ACC112 (cell line): ENCODE data around the gene POLR2H.
A peak's percentile ranks its signal among the peaks of the same experiment; 100 is the strongest.

Source experiments
- H2AFZ ChIP-seq: fragments of 200-600 bp; sonication (generic); one replicate; pipeline ENCODE4 v1.6.0; 2017; ENCODE audit warnings: antibody characterized with exemption, low read length; ENCODE audit not compliant: unreplicated experiment
- H3K27ac ChIP-seq: fragments of 200-600 bp; sonication (generic); 2 replicates; pipeline ENCODE4 v1.5.1; 2014; ENCODE audit warnings: low read depth, mild to moderate bottlenecking, antibody characterized with exemption, low read length, moderate library complexity
- H3K27me3 ChIP-seq: fragments of 200-600 bp; sonication (generic); 2 replicates; pipeline ENCODE4 v1.6.1; 2014; ENCODE audit warnings: mild to moderate bottlenecking, antibody characterized with exemption, low read length, moderate library complexity, mixed read lengths; ENCODE audit not compliant: insufficient read depth
- H3K36me3 ChIP-seq: fragments of 200-600 bp; sonication (generic); 2 replicates; pipeline ENCODE4 v1.6.1; 2016; ENCODE audit warnings: mild to moderate bottlenecking, antibody characterized with exemption, low read length, moderate library complexity, mixed read lengths; ENCODE audit not compliant: insufficient read depth
- H3K4me1 ChIP-seq: fragments of 200-600 bp; sonication (generic); one replicate; pipeline ENCODE4 v1.6.1; 2016; ENCODE audit warnings: low read length, mixed read lengths; ENCODE audit not compliant: insufficient read depth, unreplicated experiment, control insufficient read depth
- H3K4me3 ChIP-seq: fragments of 200-600 bp; sonication (generic); 2 replicates; pipeline ENCODE4 v1.5.1; 2014; ENCODE audit warnings: mild to moderate bottlenecking, low read depth, low read length
- H3K79me2 ChIP-seq: fragments of 200-600 bp; sonication (generic); one replicate; pipeline ENCODE4 v1.6.0; 2016; ENCODE audit warnings: low read length; ENCODE audit not compliant: control insufficient read depth, unreplicated experiment, insufficient read depth

POLR2H gene

DNA sequence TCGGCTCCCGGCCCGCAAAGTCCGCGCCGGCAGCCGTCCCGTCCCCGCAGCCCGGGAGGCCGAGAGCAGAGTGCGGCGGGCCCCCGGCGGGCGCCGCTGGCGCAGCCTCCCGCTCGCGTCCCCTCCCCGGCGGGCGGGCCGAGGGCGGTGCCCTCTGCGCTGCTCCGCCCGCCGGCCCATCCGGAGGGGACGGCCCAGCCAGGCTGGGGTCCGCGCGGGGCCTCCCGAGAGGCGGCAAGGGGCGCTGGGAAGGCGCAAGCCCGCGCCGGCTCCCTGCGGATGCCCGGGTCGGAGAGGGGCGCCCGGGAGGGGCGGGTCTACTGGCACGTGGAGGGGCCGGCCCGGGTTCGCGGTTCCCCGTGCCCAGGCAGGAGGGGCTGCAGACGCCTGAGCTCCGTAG lies at the start of gene POLR2H, which contains the start of gene CLCN2:
Gene POLR2H, plus strand, starts transcription at position 179 of the 400 bp plus-strand sequence. CDS start 1,783 bp downstream, outside the sequence.
Gene CLCN2, minus strand, starts transcription at position 74 of the 400 bp plus-strand sequence. CDS start 126 bp downstream, outside the sequence.
- Histone ChIP-seq H2AFZ (peak within 1 kb of the TSS; percentile 69), H3K36me3 (peaks cover 12% of the 10 kb centered on the region), H3K4me3 (peak within 1 kb of the TSS; percentile 79), H3K27me3 (no peaks in the 10 kb centered on the region), H3K4me1 (peaks cover 25% of the 10 kb centered on the region), H3K79me2 (peaks cover 33% of the 10 kb centered on the region), H3K27ac (peak within 1 kb of the TSS; percentile 97)

- H2AFZ ChIP-seq: no peak within 1 kb of the TSS
- H3K4me1 ChIP-seq: peaks cover 31% of the 10 kb centered on the region
- H3K27ac ChIP-seq: peak within 1 kb of the TSS; percentile 91
- H3K27me3 ChIP-seq: no peaks in the 10 kb centered on the region
- peak within 1 kb of the TSS; percentile 99 for H3K4me3 ChIP-seq
- H3K36me3 ChIP-seq: peaks cover 10% of the 10 kb centered on the region; the same call in 1 of the 2 replicates
- peaks cover 43% of the 10 kb centered on the region for H3K79me2 ChIP-seq
These were observed 47.2 kb upstream of the POLR2H start, which contains the start of gene EIF4G1 for GRCh38 chr3:184314363-184314699. Gene EIF4G1 (plus strand): TSS chr3:184314606. CDS start chr3:184315797, 1,191 bp downstream.

- no peak overlapping the region for H2AFZ ChIP-seq
- H3K79me2 ChIP-seq: peaks cover 47% of the 10 kb centered on the region
- peaks cover 36% of the 10 kb centered on the region for H3K4me1 ChIP-seq
- H3K4me3 ChIP-seq: peak overlapping the region; percentile 99
- peak overlapping the region; percentile 91 for H3K27ac ChIP-seq
- no peaks in the 10 kb centered on the region for H3K27me3 ChIP-seq
- H3K36me3 ChIP-seq: peaks cover 10% of the 10 kb centered on the region; the same call in 1 of the 2 replicates
These were observed 46.6 kb upstream of the POLR2H start for GRCh38 chr3:184314700-184315542.

DNA sequence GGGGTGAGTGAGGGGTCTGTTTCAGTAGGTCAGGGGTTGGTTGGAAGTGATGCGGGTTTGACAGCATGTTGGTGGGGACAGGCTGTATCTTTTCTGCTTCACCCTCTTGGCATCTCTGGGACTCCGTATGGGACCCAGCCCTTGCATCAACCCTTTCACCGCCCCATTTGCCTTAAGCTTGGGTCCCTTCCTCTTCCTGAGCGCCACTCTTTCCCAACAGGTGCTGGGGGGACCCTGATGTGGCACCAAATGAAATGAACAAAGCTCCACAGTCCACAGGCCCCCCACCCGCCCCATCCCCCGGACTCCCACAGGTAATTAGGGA lies 46.0 kb upstream of the POLR2H start:
- H3K27me3 ChIP-seq: no peaks in the 10 kb centered on the region
- peak overlapping the region; percentile 99 for H3K4me3 ChIP-seq
- peaks cover 41% of the 10 kb centered on the region for H3K4me1 ChIP-seq
- peaks cover 13% of the 10 kb centered on the region; the same call in 1 of the 2 replicates for H3K36me3 ChIP-seq
- peaks cover 52% of the 10 kb centered on the region for H3K79me2 ChIP-seq
- no peak overlapping the region for H2AFZ ChIP-seq
- peak overlapping the region; percentile 91 for H3K27ac ChIP-seq

- Histone ChIP-seq H3K27me3 (no peaks in the 10 kb centered on the region), H3K4me1 (peaks cover 46% of the 10 kb centered on the region), H3K27ac (peak overlapping the region; percentile 91), H3K79me2 (peaks cover 58% of the 10 kb centered on the region), H2AFZ (no peak overlapping the region), H3K4me3 (peak overlapping the region; percentile 99), H3K36me3 (peaks cover 18% of the 10 kb centered on the region; the same call in 1 of the 2 replicates)
These were observed 45.4 kb upstream of the POLR2H start for GRCh38 chr3:184315871-184316661.

DNA sequence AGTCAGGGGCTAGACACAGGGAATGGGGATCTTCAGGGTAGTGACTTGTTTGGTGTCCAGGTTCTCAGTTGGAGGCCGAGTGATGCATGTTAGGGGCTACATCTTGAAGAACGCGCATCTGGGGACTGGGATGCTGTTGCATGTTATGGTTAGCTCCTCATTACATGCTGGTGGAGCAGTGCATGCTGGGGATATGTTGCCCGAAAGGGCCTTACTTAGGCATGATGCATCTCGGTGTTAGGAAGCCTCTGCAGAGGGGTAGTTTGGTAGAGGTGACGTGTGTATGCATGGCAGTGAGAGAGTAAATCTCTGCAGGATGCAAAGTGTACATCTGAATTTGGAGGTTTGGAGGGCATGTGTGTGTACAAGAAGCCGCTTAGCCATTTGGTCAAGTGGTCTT lies 44.7 kb upstream of the POLR2H start:
- Histone ChIP-seq H3K79me2 (peaks cover 65% of the 10 kb centered on the region), H3K4me3 (peak overlapping the region; percentile 99), H3K36me3 (peaks cover 26% of the 10 kb centered on the region; the same call in 1 of the 2 replicates), H3K4me1 (peaks cover 47% of the 10 kb centered on the region), H3K27ac (0 out of 2 replicates have a peak overlapping the region, but pooled peaks have one; percentile 91), H3K27me3 (no peaks in the 10 kb centered on the region), H2AFZ (no peak overlapping the region)

- H3K27me3 ChIP-seq: no peaks in the 10 kb centered on the region
These were observed 44.3 kb upstream of the POLR2H start for GRCh38 chr3:184317201-184317600.

GRCh38 chr3:184320104-184320445 lies 41.4 kb upstream of the POLR2H start:
- Histone ChIP-seq H3K4me1 (peaks cover 48% of the 10 kb centered on the region), H3K27me3 (no peaks in the 10 kb centered on the region), H3K36me3 (peaks cover 56% of the 10 kb centered on the region), H2AFZ (no peak overlapping the region), H3K27ac (peak overlapping the region; percentile 51), H3K79me2 (peaks cover 91% of the 10 kb centered on the region), H3K4me3 (peak overlapping the region; percentile 69)

More at GRCh38 chr3:184317201-184317600, 44.3 kb upstream of the POLR2H start:
- peaks cover 48% of the 10 kb centered on the region for H3K4me1 ChIP-seq
- no peak overlapping the region for H2AFZ ChIP-seq
- peaks cover 30% of the 10 kb centered on the region for H3K36me3 ChIP-seq
- H3K79me2 ChIP-seq: peaks cover 69% of the 10 kb centered on the region
- no peak overlapping the region for H3K27ac ChIP-seq
- peak overlapping the region; percentile 99 for H3K4me3 ChIP-seq

DNA sequence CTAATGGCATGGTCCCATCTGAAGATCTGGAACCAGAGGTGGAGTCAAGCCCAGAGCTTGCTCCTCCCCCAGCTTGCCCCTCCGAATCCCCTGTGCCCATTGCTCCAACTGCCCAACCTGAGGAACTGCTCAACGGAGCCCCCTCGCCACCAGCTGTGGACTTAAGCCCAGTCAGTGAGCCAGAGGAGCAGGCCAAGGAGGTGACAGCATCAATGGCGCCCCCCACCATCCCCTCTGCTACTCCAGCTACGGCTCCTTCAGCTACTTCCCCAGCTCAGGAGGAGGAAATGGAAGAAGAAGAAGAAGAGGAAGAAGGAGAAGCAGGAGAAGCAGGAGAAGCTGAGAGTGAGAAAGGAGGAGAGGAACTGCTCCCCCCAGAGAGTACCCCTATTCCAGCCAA lies 39.8 kb upstream of the POLR2H start:
- peaks cover 68% of the 10 kb centered on the region for H3K36me3 ChIP-seq
- H3K27me3 ChIP-seq: no peaks in the 10 kb centered on the region
- H2AFZ ChIP-seq: no peak overlapping the region
- peaks cover 91% of the 10 kb centered on the region for H3K79me2 ChIP-seq
- no peak overlapping the region for H3K4me3 ChIP-seq
- H3K27ac ChIP-seq: no peak overlapping the region
- peaks cover 44% of the 10 kb centered on the region for H3K4me1 ChIP-seq

DNA sequence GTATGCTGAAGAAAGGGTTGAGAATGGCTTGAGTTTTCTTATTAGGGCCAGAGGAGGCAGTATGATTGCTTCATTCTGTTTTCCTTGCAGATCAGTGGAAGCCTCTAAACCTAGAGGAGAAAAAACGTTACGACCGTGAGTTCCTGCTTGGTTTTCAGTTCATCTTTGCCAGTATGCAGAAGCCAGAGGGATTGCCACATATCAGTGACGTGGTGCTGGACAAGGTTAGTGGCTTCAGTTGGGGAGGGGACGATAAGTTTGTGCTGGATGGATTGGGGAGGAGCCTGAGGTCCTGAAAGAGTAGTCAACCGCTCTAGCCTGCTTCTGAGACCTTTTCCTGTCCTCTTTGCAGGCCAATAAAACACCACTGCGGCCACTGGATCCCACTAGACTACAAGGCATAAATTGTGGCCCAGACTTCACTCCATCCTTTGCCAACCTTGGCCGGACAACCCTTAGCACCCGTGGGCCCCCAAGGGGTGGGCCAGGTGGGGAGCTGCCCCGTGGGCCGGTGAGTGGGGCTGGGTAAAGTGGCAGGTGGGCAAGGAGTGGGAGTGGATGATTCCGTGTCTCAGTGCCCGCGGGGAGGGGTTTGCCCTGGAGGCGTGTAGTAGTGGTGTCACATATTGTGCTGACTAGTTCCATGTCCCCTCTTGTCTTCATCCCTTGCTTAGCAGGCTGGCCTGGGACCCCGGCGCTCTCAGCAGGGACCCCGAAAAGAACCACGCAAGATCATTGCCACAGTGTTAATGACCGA lies 38.6 kb upstream of the POLR2H start:
- Histone ChIP-seq H3K4me3 (no peak overlapping the region), H3K27ac (0 out of 2 replicates have a peak overlapping the region, but pooled peaks have one; percentile 9), H3K4me1 (peaks cover 32% of the 10 kb centered on the region), H3K36me3 (peaks cover 74% of the 10 kb centered on the region), H3K27me3 (no peaks in the 10 kb centered on the region), H3K79me2 (peaks cover 89% of the 10 kb centered on the region), H2AFZ (no peak overlapping the region)
